Hypothalamus (tissue), 51 donors: Measurements from ENCODE around the gene SECISBP2.

Experiments used
- DNase-seq, 51 donors: peaks; one replicate each; lab custom pipeline; 2025; lab: John Stamatoyannopoulos, UW

The SECISBP2 gene

GRCh38 chr9:89345476-89345875 is 27.2 kb downstream of the SECISBP2 start:
- no peak for DNase-seq

- DNase-seq, result no peak
Observed at GRCh38 chr9:89346696-89347095, 28.4 kb downstream of the SECISBP2 start.

- no peak for DNase-seq
Observed at GRCh38 chr9:89347651-89348050, 29.4 kb downstream of the SECISBP2 start.

GRCh38 chr9:89349607-89350006 is 31.3 kb downstream of the SECISBP2 start:
- DNase-seq, result no peak

GRCh38 chr9:89350988-89351557 is 32.8 kb downstream of the SECISBP2 start:
- DNase-seq, result no peak

- no peak for DNase-seq
Observed at GRCh38 chr9:89351584-89352300, 33.4 kb downstream of the SECISBP2 start.

GRCh38 chr9:89352451-89352850 is 34.2 kb downstream of the SECISBP2 start:
- DNase-seq, result no peak

- no peak for DNase-seq
Observed at GRCh38 chr9:89352874-89353649, 34.8 kb downstream of the SECISBP2 start.

- no peak for DNase-seq
Observed at GRCh38 chr9:89353989-89354388, 35.7 kb downstream of the SECISBP2 start.

- no peak for DNase-seq
Observed at GRCh38 chr9:89354471-89354870, 36.2 kb downstream of the SECISBP2 start.

- no peak for DNase-seq
Observed at GRCh38 chr9:89356782-89357181, 38.5 kb downstream of the SECISBP2 start.

GRCh38 chr9:89357331-89358197 is 39.3 kb downstream of the SECISBP2 start:
- DNase-seq, result no peak

- no peak for DNase-seq
Observed at GRCh38 chr9:89358376-89358916, 40.1 kb downstream of the SECISBP2 start.

GRCh38 chr9:89358985-89359384 is 40.7 kb downstream of the SECISBP2 start:
- peak in 25 of 51 donors; percentile 8 to 73 (median 42) for DNase-seq

- DNase-seq, result peak in 2 of 51 donors; percentile 29 to 32
Observed at GRCh38 chr9:89359751-89360261, 41.5 kb downstream of the SECISBP2 start.

GRCh38 chr9:89360465-89360864 is 42.2 kb downstream of the SECISBP2 start:
- peak in 5 of 51 donors; percentile 13 to 37 (median 18) for DNase-seq

- DNase-seq, result no peak
Observed at GRCh38 chr9:89361031-89361430, 42.7 kb downstream of the SECISBP2 start.

GRCh38 chr9:89361816-89362646 is 43.7 kb downstream of the SECISBP2 start:
- DNase-seq, result no peak

- no peak for DNase-seq
Observed at GRCh38 chr9:89362647-89363310, 44.5 kb downstream of the SECISBP2 start.
